Erythroblast (primary cell): ENCODE results near the gene CCDC63.
A peak's percentile ranks its signal among the peaks of the same experiment; 100 is the strongest.

Experiments
- DNase-seq, 2 experiments: peaks; one replicate each; lab custom pipeline; 2025; lab: John Stamatoyannopoulos, UW
- GATA1 ChIP-seq: IDR thresholded peaks from 2 replicates; pipeline ENCODE4 v1.6.1; 2011; ENCODE audit warnings: low read depth, mild to moderate bottlenecking, control low read depth, low read length, moderate library complexity
- POLR2A ChIP-seq: IDR thresholded peaks from 2 replicates; pipeline ENCODE4 v1.6.1; 2011; ENCODE audit warnings: mild to moderate bottlenecking, low read length

Gene CCDC63

DNA sequence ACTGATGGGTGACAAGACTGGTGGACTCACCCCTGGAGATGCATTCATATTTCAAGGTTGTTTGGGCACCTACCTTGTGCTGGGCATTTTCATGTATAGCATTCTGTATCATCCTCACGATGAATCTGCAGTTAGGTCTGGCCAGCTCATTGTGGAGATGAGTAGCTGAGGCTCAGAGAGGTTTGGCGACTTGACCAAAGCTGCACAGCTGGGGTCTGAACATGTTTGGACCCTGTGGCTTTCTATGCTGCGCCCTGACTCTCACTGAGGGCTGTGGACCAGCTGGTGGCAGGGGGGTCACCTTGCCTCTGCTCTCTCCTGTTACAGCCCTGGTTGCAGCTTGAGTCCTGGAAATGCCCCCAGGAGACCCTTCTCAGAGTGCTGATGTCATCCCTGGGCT is 24.9 kb upstream of the CCDC63 start:
- TF ChIP-seq POLR2A (no peak), GATA1 (no peak)
- no peak for DNase-seq

GRCh38 chr12:110822821-110823415 is 23.9 kb upstream of the CCDC63 start:
- TF ChIP-seq POLR2A (no peak), GATA1 (no peak)
- no peak for DNase-seq

DNA sequence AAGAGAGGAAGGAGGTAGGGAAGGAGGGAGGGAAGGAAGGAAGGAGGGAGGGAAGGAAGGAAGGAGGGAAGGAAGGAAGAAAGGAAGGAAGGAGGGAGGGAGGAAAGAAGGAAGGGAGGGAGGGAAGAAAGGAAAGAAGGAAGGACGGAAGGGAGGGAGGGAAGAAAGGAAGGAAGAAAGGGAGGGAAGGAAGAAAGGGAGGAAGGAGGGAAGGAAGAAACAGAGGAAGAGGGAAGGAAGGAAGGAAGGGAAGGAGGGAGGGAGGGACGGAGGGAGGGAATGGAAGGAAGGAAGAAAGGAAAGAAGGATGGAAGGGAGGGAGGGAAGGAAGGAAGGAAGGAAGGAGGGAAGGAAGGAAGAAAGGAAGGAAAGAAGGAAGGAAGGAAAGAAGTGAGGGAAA is 22.4 kb upstream of the CCDC63 start:
- no peak for DNase-seq
- TF ChIP-seq GATA1 (no peak), POLR2A (no peak)

DNA sequence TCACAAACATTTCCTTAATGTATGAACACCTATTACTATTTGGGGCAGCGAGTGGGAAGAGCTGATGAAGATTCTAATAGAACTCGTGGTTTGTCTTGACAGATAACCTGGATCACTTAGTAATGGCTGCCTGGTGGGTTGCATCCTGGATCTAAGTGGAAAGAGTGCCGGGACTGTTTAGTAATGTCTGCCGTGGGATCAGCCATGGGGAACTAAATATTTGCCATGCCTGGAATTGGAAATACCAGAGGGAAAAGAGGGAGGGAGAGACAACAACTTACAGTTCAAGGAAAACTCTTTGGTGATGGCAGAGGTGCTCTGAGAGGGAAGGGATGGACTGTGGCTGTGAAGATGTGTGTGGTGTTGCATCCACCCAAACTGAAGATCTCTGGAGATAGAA is 21.3 kb upstream of the CCDC63 start:
- no peak for DNase-seq
- TF ChIP-seq GATA1 (no peak), POLR2A (no peak)

- TF ChIP-seq POLR2A (no peak), GATA1 (no peak)
- peak; percentile 79 to 89 for DNase-seq
These were observed 20.1 kb upstream of the CCDC63 start for GRCh38 chr12:110826592-110827200.

- TF ChIP-seq POLR2A, result no peak
- no peak for TF ChIP-seq GATA1
- DNase-seq, result no peak
These were observed 17.5 kb upstream of the CCDC63 start for GRCh38 chr12:110829308-110829707.

GRCh38 chr12:110836291-110836690 is 10.5 kb upstream of the CCDC63 start:
- no peak for DNase-seq
- no peak for TF ChIP-seq GATA1
- TF ChIP-seq POLR2A, result no peak

GRCh38 chr12:110841007-110841406 is 5.8 kb upstream of the CCDC63 start:
- DNase-seq, result no peak
- TF ChIP-seq POLR2A, result no peak
- TF ChIP-seq GATA1, result no peak

DNA sequence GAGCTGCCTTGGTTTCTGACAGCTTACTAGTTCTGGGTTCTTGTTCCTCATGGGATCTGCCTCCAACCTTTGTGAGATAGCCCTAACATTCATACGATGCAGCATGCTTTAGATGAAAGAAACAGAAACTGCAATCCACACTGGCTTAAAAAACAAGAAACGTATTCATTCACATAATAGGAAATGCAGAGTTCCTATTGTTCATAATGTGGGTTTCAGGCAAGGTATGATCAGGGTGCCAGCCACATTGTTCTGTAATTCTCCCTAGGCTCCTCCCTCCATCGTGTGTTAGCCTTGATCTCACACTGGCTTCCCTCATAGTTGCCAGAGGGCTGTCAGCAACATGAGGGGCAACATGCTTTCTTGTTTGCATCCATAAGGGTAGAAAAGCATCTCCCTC is 2.7 kb upstream of the CCDC63 start:
- no peak for DNase-seq
- TF ChIP-seq GATA1, result no peak
- TF ChIP-seq POLR2A, result no peak

DNA sequence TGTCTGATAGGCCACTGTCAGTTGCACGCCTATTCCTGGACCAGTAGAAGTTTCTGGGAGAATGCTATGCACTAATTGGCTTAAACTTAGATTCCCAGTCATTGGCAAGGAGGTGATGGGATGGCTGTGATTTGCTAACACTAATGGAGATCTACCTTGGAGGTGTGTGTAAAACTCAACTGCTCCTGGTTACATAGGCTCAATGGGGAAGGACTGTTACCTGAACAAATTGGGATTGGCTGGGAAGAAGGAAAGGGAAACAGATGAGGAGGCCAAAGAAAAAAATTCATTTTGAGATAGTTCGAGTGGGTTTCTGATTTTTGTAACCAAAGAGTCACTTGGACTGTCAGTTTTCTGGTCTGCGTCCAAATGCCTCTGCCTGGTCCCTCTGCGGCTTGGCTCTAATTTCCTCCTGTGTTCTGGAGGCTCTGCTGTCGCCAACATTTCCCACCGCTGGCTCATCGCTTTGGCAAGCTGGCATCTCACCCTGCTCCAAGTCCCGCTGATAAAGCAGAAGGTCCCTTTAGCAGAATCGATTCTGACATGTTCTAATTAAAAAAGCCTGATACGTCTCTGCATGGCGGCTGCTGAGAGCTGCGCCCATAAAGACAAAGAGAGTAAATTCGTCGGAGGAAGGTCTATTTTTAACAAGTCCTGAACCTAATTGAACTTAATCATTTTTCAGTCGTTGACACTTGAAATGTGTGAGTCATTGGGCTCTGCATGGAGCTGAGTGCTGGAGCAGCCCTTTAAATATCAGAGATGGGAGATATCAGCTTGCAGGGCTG is 2.0 kb upstream of the CCDC63 start:
- DNase-seq, result no peak
- no peak for TF ChIP-seq POLR2A

DNA sequence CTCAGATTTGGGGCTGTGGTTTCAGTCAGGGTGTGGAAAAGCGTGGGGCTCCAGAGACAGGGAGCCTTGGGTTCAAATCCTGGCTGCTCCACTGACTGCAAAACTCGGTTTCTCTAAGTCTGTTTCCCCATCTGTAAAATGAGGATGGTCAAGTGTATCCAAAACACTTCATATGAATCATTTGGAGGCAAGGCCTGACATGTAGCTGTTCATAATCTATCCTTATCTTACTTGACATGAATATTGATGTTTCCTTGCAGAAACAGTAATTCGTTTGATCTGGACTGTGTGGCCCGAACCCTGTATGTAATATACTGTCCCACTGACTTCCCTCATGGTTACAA is 1.5 kb upstream of the CCDC63 start:
- no peak for DNase-seq
- no peak for TF ChIP-seq POLR2A
- no peak for TF ChIP-seq GATA1

DNA sequence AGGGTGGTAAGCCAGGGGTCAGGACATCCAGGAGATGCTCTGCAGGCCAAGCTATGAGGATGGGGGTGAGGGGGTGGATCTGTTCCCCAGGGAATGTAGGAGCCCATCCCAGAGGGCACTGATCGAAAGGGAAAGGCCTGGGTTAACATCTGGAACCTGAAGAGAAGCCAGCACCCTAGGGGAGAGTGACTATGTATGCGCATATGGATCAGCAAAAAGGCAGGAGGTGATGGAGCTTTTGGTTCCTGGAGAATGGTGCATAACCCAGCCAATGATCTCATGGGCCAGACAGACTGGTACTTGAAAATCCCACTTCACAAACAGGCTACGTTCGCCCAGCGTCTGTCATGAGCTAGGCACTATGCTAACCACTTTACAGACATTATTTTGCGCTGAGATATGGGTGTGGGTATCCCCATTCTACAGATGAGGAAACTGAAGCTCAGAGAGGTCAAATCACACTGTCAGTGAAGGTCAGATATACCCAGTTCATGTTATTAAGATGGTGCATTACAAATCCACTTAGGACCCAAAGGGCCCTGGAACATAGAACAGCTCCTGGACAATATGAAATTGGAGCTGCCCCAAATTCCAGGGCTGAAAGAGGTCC is 1.6 kb downstream of the CCDC63 start:
- no peak for DNase-seq
- TF ChIP-seq GATA1 (no peak), POLR2A (no peak)

DNA sequence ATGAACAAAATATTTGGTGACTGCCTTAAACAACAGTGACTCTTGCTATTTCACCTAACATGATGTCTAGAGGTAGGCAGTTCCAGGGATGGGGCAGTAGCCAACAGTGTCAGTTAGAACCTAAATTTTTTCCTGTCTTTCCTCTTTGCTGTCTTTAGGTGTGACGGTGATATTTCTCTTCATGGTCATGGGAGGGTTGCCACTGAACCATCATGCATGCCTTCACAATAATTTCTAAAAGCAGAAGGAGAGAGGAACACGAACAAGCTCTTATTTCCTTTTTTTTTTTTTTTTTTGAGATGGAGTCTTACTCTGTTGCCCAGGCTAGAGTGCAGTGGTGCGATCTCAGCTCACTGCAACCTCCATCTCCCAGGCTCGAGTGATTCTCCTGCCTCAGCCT is 2.4 kb downstream of the CCDC63 start:
- TF ChIP-seq POLR2A (no peak), GATA1 (no peak)
- no peak for DNase-seq

GRCh38 chr12:110849748-110850403 is 3.1 kb downstream of the CCDC63 start:
- DNase-seq, result no peak
- TF ChIP-seq POLR2A (no peak), GATA1 (no peak)
